Hepatocyte (in vitro differentiated cells): ENCODE data around the gene ERVW-1. TPM values are rescaled to one million over a fixed set of nuclear protein-coding genes. Genes with fewer than 3 reads are reported as not detected.

Experiments
- DNase-seq: peaks from one replicate; pipeline ENCODE4 v3.0.0-alpha.2; 2016; ENCODE audit warnings: low spot score
- H2AFZ ChIP-seq: fragments of 200-600 bp; sonication (generic); 2 replicates; pipeline ENCODE4 v1.6.0; 2016; ENCODE audit warnings: antibody characterized with exemption, mild to moderate bottlenecking
- H3K27ac ChIP-seq: fragments of 200-600 bp; sonication (generic); 2 replicates; pipeline ENCODE4 v1.5.1; 2016; ENCODE audit warnings: mild to moderate bottlenecking
- H3K27me3 ChIP-seq: fragments of 200-600 bp; sonication (generic); 2 replicates; pipeline ENCODE4 v1.6.1; 2016
- H3K36me3 ChIP-seq: fragments of 200-600 bp; sonication (generic); replicated peaks from 2 replicates; pipeline ENCODE4 v1.5.1; 2016; ENCODE audit warnings: low read depth; ENCODE audit not compliant: insufficient read depth
- H3K4me1 ChIP-seq: fragments of 200-600 bp; sonication (generic); 2 replicates; pipeline ENCODE4 v1.5.1; 2016; ENCODE audit warnings: mild to moderate bottlenecking, moderate library complexity; ENCODE audit not compliant: insufficient read depth
- H3K4me2 ChIP-seq: fragments of 200-600 bp; sonication (generic); 2 replicates; pipeline ENCODE4 v1.6.0; 2016
- H3K4me3 ChIP-seq: fragments of 200-600 bp; sonication (generic); 2 replicates; pipeline ENCODE4 v1.5.1; 2016; ENCODE audit warnings: mild to moderate bottlenecking
- H3K79me2 ChIP-seq: fragments of 200-600 bp; sonication (generic); 2 replicates; pipeline ENCODE4 v1.6.0; 2017; ENCODE audit warnings: mild to moderate bottlenecking
- H3K9me2 ChIP-seq: fragments of 200-600 bp; sonication (generic); replicated peaks from 2 replicates; pipeline ENCODE4 v1.6.0; 2017; ENCODE audit warnings: mild to moderate bottlenecking; ENCODE audit not compliant: insufficient read depth
- H3K9me3 ChIP-seq: fragments of 200-600 bp; sonication (generic); 2 replicates; pipeline ENCODE4 v1.5.1; 2016; ENCODE audit warnings: low read depth, mild to moderate bottlenecking
- H4K20me1 ChIP-seq: fragments of 200-600 bp; sonication (generic); 2 replicates; pipeline ENCODE4 v1.6.0; 2016; ENCODE audit warnings: mild to moderate bottlenecking; ENCODE audit not compliant: insufficient read depth, poor library complexity, severe bottlenecking
- EZH2 ChIP-seq: fragments of 200-600 bp; sonication (generic); IDR thresholded peaks from 2 replicates; pipeline ENCODE4 v1.6.1; 2016; ENCODE audit warnings: antibody characterized with exemption, mild to moderate bottlenecking, borderline replicate concordance
- EZH2phosphoT487 ChIP-seq: fragments of 200-600 bp; sonication (generic); IDR thresholded peaks from one replicate; pipeline ENCODE4 v1.6.1; 2018; ENCODE audit warnings: antibody characterized with exemption, mild to moderate bottlenecking, low read depth, moderate library complexity; ENCODE audit not compliant: unreplicated experiment, severe bottlenecking
- WGBS: methylation state at CpG from one replicate; pipeline ENCODE4 v1.1.6; 2016; ENCODE audit warnings: low lambda C conversion rate; ENCODE audit errors: missing lambda C conversion rate; 5-methylcytosine and 5-hydroxymethylcytosine counted together
- polyA plus RNA-seq: library from polyadenylated mRNA; unstranded; fragments of >200 nt; fragmentation: Nextera tagmentation; extraction: Ambion mirVana; gene quantifications from 2 replicates; pipeline ENCODE4 v1.2.1, GENCODE V29; 2016
- total RNA-seq: library from RNA; depleted of rRNA; stranded (reverse); fragments of >200 nt; gene quantifications from 2 replicates; pipeline ENCODE4 v1.2.3, GENCODE V29; 2014
- TF ChIP-seq, protein P1 (sequence below): fragments of 200-600 bp; sonication (generic); IDR thresholded peaks from 2 replicates; pipeline ENCODE4 v1.5.1; 2016; ENCODE audit warnings: antibody characterized with exemption, mild to moderate bottlenecking; ENCODE audit not compliant: poor library complexity

ERVW-1 gene
- total and polyA plus RNA-seq, 2 experiments from 2014 or later: 0.23 to 0.37 TPM

GRCh38 chr7:92421676-92422435 is 55.9 kb downstream of the ERVW-1 start:
- peak; percentile 60 for DNase-seq
- H3K27ac ChIP-seq: peak overlapping the region; percentile 49

More at GRCh38 chr7:92421676-92422435, 55.9 kb downstream of the ERVW-1 start:
- Histone ChIP-seq H3K9me2 (no peaks in the 10 kb centered on the region), H3K9me3 (no peaks in the 10 kb centered on the region), H3K79me2 (no peaks in the 10 kb centered on the region), H3K27me3 (no peaks in the 10 kb centered on the region), H3K4me2 (no peak overlapping the region), H2AFZ (peak overlapping the region; percentile 6), H3K4me1 (peaks cover 11% of the 10 kb centered on the region), H3K36me3 (no peaks in the 10 kb centered on the region), H4K20me1 (no peaks in the 10 kb centered on the region), H3K4me3 (no peak overlapping the region)
- 43% methylated on average over 5 of the region's 5 CpGs for WGBS
- TF ChIP-seq, protein P1, sequence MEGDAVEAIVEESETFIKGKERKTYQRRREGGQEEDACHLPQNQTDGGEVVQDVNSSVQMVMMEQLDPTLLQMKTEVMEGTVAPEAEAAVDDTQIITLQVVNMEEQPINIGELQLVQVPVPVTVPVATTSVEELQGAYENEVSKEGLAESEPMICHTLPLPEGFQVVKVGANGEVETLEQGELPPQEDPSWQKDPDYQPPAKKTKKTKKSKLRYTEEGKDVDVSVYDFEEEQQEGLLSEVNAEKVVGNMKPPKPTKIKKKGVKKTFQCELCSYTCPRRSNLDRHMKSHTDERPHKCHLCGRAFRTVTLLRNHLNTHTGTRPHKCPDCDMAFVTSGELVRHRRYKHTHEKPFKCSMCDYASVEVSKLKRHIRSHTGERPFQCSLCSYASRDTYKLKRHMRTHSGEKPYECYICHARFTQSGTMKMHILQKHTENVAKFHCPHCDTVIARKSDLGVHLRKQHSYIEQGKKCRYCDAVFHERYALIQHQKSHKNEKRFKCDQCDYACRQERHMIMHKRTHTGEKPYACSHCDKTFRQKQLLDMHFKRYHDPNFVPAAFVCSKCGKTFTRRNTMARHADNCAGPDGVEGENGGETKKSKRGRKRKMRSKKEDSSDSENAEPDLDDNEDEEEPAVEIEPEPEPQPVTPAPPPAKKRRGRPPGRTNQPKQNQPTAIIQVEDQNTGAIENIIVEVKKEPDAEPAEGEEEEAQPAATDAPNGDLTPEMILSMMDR: no peak
- TF ChIP-seq EZH2phosphoT487 (no peak), EZH2 (no peak)

Other genes with a start within 250 kb of the ERVW-1 start
- 43.5 and 50.6 TPM in 2 replicates for gene KRIT1, start 232.0 kb downstream of the ERVW-1 start, total RNA-seq
- gene KRIT1, start 232.0 kb downstream of the ERVW-1 start, polyA plus RNA-seq: 17.4 and 25.3 TPM in 2 replicates
- gene ANKIB1, start 232.0 kb downstream of the ERVW-1 start, total RNA-seq: 35.3 and 36.8 TPM in 2 replicates
- gene ANKIB1, start 232.0 kb downstream of the ERVW-1 start, polyA plus RNA-seq: 8.8 and 12.5 TPM in 2 replicates
- 27.5 and 33.2 TPM in 2 replicates for gene GATAD1, start 30.5 kb downstream of the ERVW-1 start, total RNA-seq
- gene GATAD1, start 30.5 kb downstream of the ERVW-1 start, polyA plus RNA-seq: 25.3 and 28.7 TPM in 2 replicates
- gene PEX1, start 50.6 kb upstream of the ERVW-1 start, total RNA-seq: 20.1 and 23.2 TPM in 2 replicates
- gene PEX1, start 50.6 kb upstream of the ERVW-1 start, polyA plus RNA-seq: 6.8 and 10.6 TPM in 2 replicates
- gene RBM48, start 50.8 kb upstream of the ERVW-1 start, total RNA-seq: 8.5 and 15.7 TPM in 2 replicates
- gene RBM48, start 50.8 kb upstream of the ERVW-1 start, polyA plus RNA-seq: 8.4 and 8.9 TPM in 2 replicates
- 24.1 and 28.2 TPM in 2 replicates for gene FAM133B, start 112.4 kb upstream of the ERVW-1 start, total RNA-seq
- 29.8 and 38.8 TPM in 2 replicates for gene FAM133B, start 112.4 kb upstream of the ERVW-1 start, polyA plus RNA-seq